Parathyroid adenoma (tissue), 2 donors: Measurements from ENCODE around the gene GIMAP1.

Experiments
- H2AFZ ChIP-seq: fragments of 300-600 bp; sonication (generic); one replicate; pipeline ENCODE4 v1.7.0; 2017; ENCODE audit warnings: antibody characterized with exemption, mild to moderate bottlenecking
- H3K27ac ChIP-seq: fragments of 300-600 bp; sonication (generic); one replicate; pipeline ENCODE4 v1.7.0; 2017
- H3K27me3 ChIP-seq: fragments of 300-600 bp; sonication (generic); one replicate; pipeline ENCODE4 v1.7.0; 2017; ENCODE audit warnings: low read length; ENCODE audit not compliant: control insufficient read depth, insufficient read depth
- H3K36me3 ChIP-seq: fragments of 300-600 bp; sonication (generic); one replicate; pipeline ENCODE4 v1.7.0; 2017; ENCODE audit warnings: low read length; ENCODE audit not compliant: control insufficient read depth, insufficient read depth
- H3K4me1 ChIP-seq: fragments of 300-600 bp; sonication (generic); one replicate; pipeline ENCODE4 v1.7.0; 2017; ENCODE audit warnings: control low read depth
- H3K4me2 ChIP-seq: fragments of 300-600 bp; sonication (generic); one replicate; pipeline ENCODE4 v1.7.0; 2017; ENCODE audit warnings: low read length
- H3K4me3 ChIP-seq: fragments of 300-600 bp; sonication (generic); one replicate; pipeline ENCODE4 v1.7.0; 2017; ENCODE audit warnings: low read depth, low read length
- H3K79me2 ChIP-seq: fragments of 300-600 bp; sonication (generic); one replicate; pipeline ENCODE4 v1.7.0; 2017; ENCODE audit warnings: control low read depth
- H3K9ac ChIP-seq: fragments of 300-600 bp; sonication (generic); one replicate; pipeline ENCODE4 v1.7.0; 2017; ENCODE audit warnings: mild to moderate bottlenecking
- H3K9me3 ChIP-seq: fragments of 300-600 bp; sonication (generic); one replicate; pipeline ENCODE4 v1.7.0; 2017; ENCODE audit warnings: low read length; ENCODE audit not compliant: control insufficient read depth
- CTCF ChIP-seq: fragments of 300-600 bp; sonication (generic); IDR thresholded peaks from one replicate; pipeline ENCODE4 v1.7.0; 2017; ENCODE audit warnings: antibody characterized with exemption, mild to moderate bottlenecking
- donor health status: primary hyperparathyroidism.

Gene GIMAP1

GRCh38 chr7:150740053-150740452, 23.6 kb downstream of the GIMAP1 start:
- H3K27me3 ChIP-seq = no peaks in the 10 kb centered on the region
- H3K9ac ChIP-seq = no peak overlapping the region
- peak overlapping the region; percentile 12 for H3K4me3 ChIP-seq
- H3K9me3 ChIP-seq = no peaks in the 10 kb centered on the region
- H3K36me3 ChIP-seq = no peaks in the 10 kb centered on the region
- no peaks in the 10 kb centered on the region for H3K4me1 ChIP-seq
- H3K4me2 ChIP-seq = peak overlapping the region; percentile 25
- H3K79me2 ChIP-seq = no peaks in the 10 kb centered on the region
- no peak for TF ChIP-seq CTCF
- H2AFZ ChIP-seq = no peak overlapping the region
- peak overlapping the region; percentile 55 for H3K27ac ChIP-seq

GRCh38 chr7:150742286-150742968, 26.0 kb downstream of the GIMAP1 start:
- Histone ChIP-seq H2AFZ (no peak overlapping the region), H3K9me3 (no peaks in the 10 kb centered on the region), H3K27ac (no peak overlapping the region), H3K27me3 (no peaks in the 10 kb centered on the region), H3K4me3 (no peak overlapping the region), H3K9ac (no peak overlapping the region), H3K4me1 (no peaks in the 10 kb centered on the region), H3K36me3 (no peaks in the 10 kb centered on the region), H3K4me2 (no peak overlapping the region), H3K79me2 (no peaks in the 10 kb centered on the region)
- TF ChIP-seq CTCF = no peak

GRCh38 chr7:150744041-150744656, 27.7 kb downstream of the GIMAP1 start:
- Histone ChIP-seq H3K4me2 (no peak overlapping the region), H3K36me3 (no peaks in the 10 kb centered on the region), H3K4me3 (no peak overlapping the region), H3K4me1 (no peaks in the 10 kb centered on the region), H3K9ac (no peak overlapping the region), H3K79me2 (no peaks in the 10 kb centered on the region), H3K9me3 (no peaks in the 10 kb centered on the region), H2AFZ (no peak overlapping the region), H3K27me3 (no peaks in the 10 kb centered on the region), H3K27ac (no peak overlapping the region)
- no peak for TF ChIP-seq CTCF

- no peak overlapping the region for H3K27ac ChIP-seq
- no peaks in the 10 kb centered on the region for H3K36me3 ChIP-seq
- no peak overlapping the region for H3K4me2 ChIP-seq
- H3K9me3 ChIP-seq = no peaks in the 10 kb centered on the region
- no peaks in the 10 kb centered on the region for H3K4me1 ChIP-seq
- H3K27me3 ChIP-seq = no peaks in the 10 kb centered on the region
- TF ChIP-seq CTCF = no peak
- no peak overlapping the region for H2AFZ ChIP-seq
- no peak overlapping the region for H3K9ac ChIP-seq
- no peak overlapping the region for H3K4me3 ChIP-seq
- no peaks in the 10 kb centered on the region for H3K79me2 ChIP-seq
Observed at GRCh38 chr7:150745086-150745485, 28.7 kb downstream of the GIMAP1 start.

GRCh38 chr7:150745876-150746275, 29.5 kb downstream of the GIMAP1 start:
- H3K79me2 ChIP-seq = no peaks in the 10 kb centered on the region
- H3K4me2 ChIP-seq = no peak overlapping the region
- H3K4me3 ChIP-seq = no peak overlapping the region
- H3K9ac ChIP-seq = no peak overlapping the region
- no peaks in the 10 kb centered on the region for H3K4me1 ChIP-seq
- no peaks in the 10 kb centered on the region for H3K27me3 ChIP-seq
- TF ChIP-seq CTCF = no peak
- no peak overlapping the region for H3K27ac ChIP-seq
- no peaks in the 10 kb centered on the region for H3K36me3 ChIP-seq
- no peak overlapping the region for H2AFZ ChIP-seq
- no peaks in the 10 kb centered on the region for H3K9me3 ChIP-seq
